HepG2 (cell line): ENCODE data around the gene CAMKK1. TPM values are rescaled to one million over a fixed set of nuclear protein-coding genes. Genes with fewer than 3 reads are reported as not detected.

Experiments
- ATRX ChIP-seq: sonication (generic); formaldehyde crosslinking; IDR thresholded peaks from 2 replicates; pipeline ENCODE4 v1.4.0; 2020; ENCODE audit warnings: missing genetic modification reagents, borderline replicate concordance
- GATAD1 ChIP-seq: IDR thresholded peaks from 2 replicates; pipeline ENCODE4 v1.6.1; 2016; ENCODE audit warnings: missing genetic modification reagents, missing compliant biosample characterization
- GZF1 ChIP-seq: sonication (generic); formaldehyde crosslinking; IDR thresholded peaks from 2 replicates; pipeline ENCODE4 v1.5.1; 2020; ENCODE audit warnings: mild to moderate bottlenecking, missing genetic modification reagents
- KIAA2018 ChIP-seq: sonication (generic); formaldehyde crosslinking; IDR thresholded peaks from 2 replicates; pipeline ENCODE4 v1.5.0; 2020; ENCODE audit warnings: mild to moderate bottlenecking, missing genetic modification reagents, borderline replicate concordance
- POGZ ChIP-seq: sonication (generic); formaldehyde crosslinking; IDR thresholded peaks from 2 replicates; pipeline ENCODE4 v1.4.0; 2020; ENCODE audit warnings: mild to moderate bottlenecking, missing genetic modification reagents
- SALL1 ChIP-seq: sonication (generic); formaldehyde crosslinking; IDR thresholded peaks from 2 replicates; pipeline ENCODE4 v1.8.0; 2022; ENCODE audit warnings: mild to moderate bottlenecking, missing genetic modification reagents
- ZNF136 ChIP-seq: sonication (generic); formaldehyde crosslinking; IDR thresholded peaks from 2 replicates; pipeline ENCODE4 v1.8.1; 2022; ENCODE audit warnings: low read depth, mild to moderate bottlenecking, moderate library complexity, missing genetic modification reagents
- ZNF276 ChIP-seq: sonication (generic); formaldehyde crosslinking; IDR thresholded peaks from 2 replicates; pipeline ENCODE4 v1.4.0; 2020; ENCODE audit warnings: mild to moderate bottlenecking, low read depth, missing genetic modification reagents
- ZNF564 ChIP-seq: sonication (generic); formaldehyde crosslinking; IDR thresholded peaks from 2 replicates; pipeline ENCODE4 v1.8.1; 2023; ENCODE audit warnings: mild to moderate bottlenecking, missing genetic modification reagents
- polyA plus RNA-seq, 8 experiments: library from polyadenylated mRNA; depleted of rRNA in 3 of 8; stranded (reverse) in 7 of 8; unstranded in 1 of 8; fragments of >200 nt; fragmentation: Illumina TruSeq in 4 of 8; extraction: Trizol in 4 of 8; gene quantifications; 2 replicates each; pipeline versions ENCODE4 v1.2.1 to v1.2.3, GENCODE V29; 2011 to 2016; ENCODE audit warnings: low read depth in 4 of 8, missing spikeins in 1 of 8, mixed read lengths in 1 of 8; ENCODE audit not compliant: insufficient read depth in 1 of 8
- total RNA-seq, 5 experiments: library from RNA; depleted of rRNA; stranded (reverse); fragments of >200 nt; fragmentation: Illumina TruSeq; extraction: Trizol; gene quantifications; 2 replicates each; pipeline ENCODE4 v1.2.3, GENCODE V29; 2016; ENCODE audit warnings: low read depth in 1 of 5

CAMKK1 gene
- total and polyA plus RNA-seq, 2 of the 13 experiments (the other 11 are each of a cell fraction or from before 2014, with no cell fraction given), result 1.5 to 1.6 TPM

- no peak for TF ChIP-seq KIAA2018 (CRISPR knock-in tag)
- TF ChIP-seq ZNF276, result no peak
- TF ChIP-seq SALL1, result no peak
- no peak for TF ChIP-seq POGZ (CRISPR knock-in tag)
- no peak for TF ChIP-seq GATAD1 (CRISPR knock-in tag)
- TF ChIP-seq GZF1 (CRISPR knock-in tag), result no peak
- TF ChIP-seq ATRX (CRISPR knock-in tag), result no peak
- no peak for TF ChIP-seq ZNF136 (CRISPR knock-in tag)
- TF ChIP-seq ZNF564 (CRISPR knock-in tag), result no peak
Measured at GRCh38 chr17:3852561-3852960, 40.3 kb downstream of the CAMKK1 start (continued).
